ENCODE results near the gene USP24.

USP24 gene

GRCh38 chr1:55095095-55095494, 120.1 kb downstream of the USP24 start:
- DNase-seq (ENCODE audit: low read depth, low spot score), result no peak
- H3K27ac ChIP-seq, result no peak overlapping the region; the same call in 1 of the 2 replicates
- no peaks in the 10 kb centered on the region for H3K9me3 ChIP-seq (ENCODE audit: low read depth, low read length)
- no peak for TF ChIP-seq FOXP2 (optimal IDR thresholded peaks at IDR 0.05; ENCODE audit: control extremely low read depth, extremely low read length, insufficient read depth)
- no peak for TF ChIP-seq POLR2AphosphoS5 (IDR thresholded peaks at IDR 0.05; ENCODE audit: borderline replicate concordance, low read depth, low read length)
- no peak for TF ChIP-seq EZH2 (IDR thresholded peaks at IDR 0.05)
- no peak overlapping the region for H3K9ac ChIP-seq (ENCODE audit: insufficient read length)
- H3K36me3 ChIP-seq (ENCODE audit: insufficient read depth, low read length), result peaks cover 84% of the 10 kb centered on the region
- H3K4me3 ChIP-seq, result no peak overlapping the region

GRCh38 chr1:55092475-55092874, 122.7 kb downstream of the USP24 start:
- Histone ChIP-seq H3K27ac (no peak overlapping the region), H3K36me3 (ENCODE audit: insufficient read depth, low read length) (peaks cover 80% of the 10 kb centered on the region), H3K4me3 (no peak overlapping the region), H3K9me3 (ENCODE audit: low read depth, low read length) (no peaks in the 10 kb centered on the region), H3K9ac (ENCODE audit: insufficient read length) (no peak overlapping the region)
- DNase-seq (ENCODE audit: low read depth, low spot score), result no peak
- TF ChIP-seq FOXP2 (optimal IDR thresholded peaks at IDR 0.05; ENCODE audit: control extremely low read depth, extremely low read length, insufficient read depth) (no peak), POLR2AphosphoS5 (IDR thresholded peaks at IDR 0.05; ENCODE audit: borderline replicate concordance, low read depth, low read length) (no peak), EZH2 (IDR thresholded peaks at IDR 0.05) (no peak)

- no peak for DNase-seq (ENCODE audit: low read depth, low spot score)
- H3K27ac ChIP-seq, result no peak overlapping the region
- TF ChIP-seq POLR2AphosphoS5 (IDR thresholded peaks at IDR 0.05; ENCODE audit: borderline replicate concordance, low read depth, low read length) (no peak), EZH2 (IDR thresholded peaks at IDR 0.05) (no peak), FOXP2 (optimal IDR thresholded peaks at IDR 0.05; ENCODE audit: control extremely low read depth, extremely low read length, insufficient read depth) (no peak)
- H3K4me3 ChIP-seq, result no peak overlapping the region
- H3K9ac ChIP-seq (ENCODE audit: insufficient read length), result no peak overlapping the region
- H3K9me3 ChIP-seq (ENCODE audit: low read depth, low read length), result no peaks in the 10 kb centered on the region
- H3K36me3 ChIP-seq (ENCODE audit: insufficient read depth, low read length), result peaks cover 77% of the 10 kb centered on the region
Measured at GRCh38 chr1:55089683-55090082, 125.5 kb downstream of the USP24 start.

GRCh38 chr1:55088413-55088812, 126.8 kb downstream of the USP24 start:
- no peak overlapping the region for H3K4me3 ChIP-seq
- no peak for TF ChIP-seq POLR2AphosphoS5 (IDR thresholded peaks at IDR 0.05; ENCODE audit: borderline replicate concordance, low read depth, low read length)
- TF ChIP-seq EZH2 (IDR thresholded peaks at IDR 0.05), result no peak
- TF ChIP-seq FOXP2 (optimal IDR thresholded peaks at IDR 0.05; ENCODE audit: control extremely low read depth, extremely low read length, insufficient read depth), result no peak
- no peak overlapping the region for H3K27ac ChIP-seq
- no peaks in the 10 kb centered on the region for H3K9me3 ChIP-seq (ENCODE audit: low read depth, low read length)
- no peak overlapping the region for H3K9ac ChIP-seq (ENCODE audit: insufficient read length)
- H3K36me3 ChIP-seq (ENCODE audit: insufficient read depth, low read length), result peaks cover 80% of the 10 kb centered on the region
- DNase-seq (ENCODE audit: low read depth, low spot score), result no peak

- no peak overlapping the region for H3K27ac ChIP-seq
- H3K9me3 ChIP-seq (ENCODE audit: low read depth, low read length), result no peaks in the 10 kb centered on the region
- H3K4me3 ChIP-seq, result no peak overlapping the region
- no peak overlapping the region for H3K9ac ChIP-seq (ENCODE audit: insufficient read length)
- TF ChIP-seq POLR2AphosphoS5 (IDR thresholded peaks at IDR 0.05; ENCODE audit: borderline replicate concordance, low read depth, low read length), result no peak
- TF ChIP-seq FOXP2 (optimal IDR thresholded peaks at IDR 0.05; ENCODE audit: control extremely low read depth, extremely low read length, insufficient read depth), result no peak
- TF ChIP-seq EZH2 (IDR thresholded peaks at IDR 0.05), result no peak
- no peak for DNase-seq (ENCODE audit: low read depth, low spot score)
- H3K36me3 ChIP-seq (ENCODE audit: insufficient read depth, low read length), result peaks cover 77% of the 10 kb centered on the region
Measured at GRCh38 chr1:55087439-55087838, 127.7 kb downstream of the USP24 start.

- H3K27ac ChIP-seq, result no peak overlapping the region
- H3K4me3 ChIP-seq, result no peak overlapping the region
- H3K36me3 ChIP-seq (ENCODE audit: insufficient read depth, low read length), result peaks cover 78% of the 10 kb centered on the region
- no peak for TF ChIP-seq POLR2AphosphoS5 (IDR thresholded peaks at IDR 0.05; ENCODE audit: borderline replicate concordance, low read depth, low read length)
- no peak for TF ChIP-seq EZH2 (IDR thresholded peaks at IDR 0.05)
- TF ChIP-seq FOXP2 (optimal IDR thresholded peaks at IDR 0.05; ENCODE audit: control extremely low read depth, extremely low read length, insufficient read depth), result no peak
- H3K9ac ChIP-seq (ENCODE audit: insufficient read length), result no peak overlapping the region
- H3K9me3 ChIP-seq (ENCODE audit: low read depth, low read length), result no peaks in the 10 kb centered on the region
- DNase-seq (ENCODE audit: low read depth, low spot score), result no peak
Measured at GRCh38 chr1:55084257-55084656, 130.9 kb downstream of the USP24 start.

- Histone ChIP-seq H3K9me3 (ENCODE audit: low read depth, low read length) (no peaks in the 10 kb centered on the region), H3K9ac (ENCODE audit: insufficient read length) (no peak overlapping the region), H3K27ac (no peak overlapping the region), H3K4me3 (no peak overlapping the region), H3K36me3 (ENCODE audit: insufficient read depth, low read length) (peaks cover 74% of the 10 kb centered on the region)
- TF ChIP-seq EZH2 (IDR thresholded peaks at IDR 0.05), result no peak
- TF ChIP-seq FOXP2 (optimal IDR thresholded peaks at IDR 0.05; ENCODE audit: control extremely low read depth, extremely low read length, insufficient read depth), result no peak
- no peak for TF ChIP-seq POLR2AphosphoS5 (IDR thresholded peaks at IDR 0.05; ENCODE audit: borderline replicate concordance, low read depth, low read length)
- no peak for DNase-seq (ENCODE audit: low read depth, low spot score)
Measured at GRCh38 chr1:55081905-55082296, 133.3 kb downstream of the USP24 start.

- Histone ChIP-seq H3K4me3 (no peak overlapping the region), H3K9me3 (ENCODE audit: low read depth, low read length) (no peaks in the 10 kb centered on the region), H3K9ac (ENCODE audit: insufficient read length) (no peak overlapping the region), H3K27ac (no peak overlapping the region), H3K36me3 (ENCODE audit: insufficient read depth, low read length) (peaks cover 74% of the 10 kb centered on the region)
- no peak for DNase-seq (ENCODE audit: low read depth, low spot score)
- TF ChIP-seq EZH2 (IDR thresholded peaks at IDR 0.05) (no peak), POLR2AphosphoS5 (IDR thresholded peaks at IDR 0.05; ENCODE audit: borderline replicate concordance, low read depth, low read length) (no peak), FOXP2 (optimal IDR thresholded peaks at IDR 0.05; ENCODE audit: control extremely low read depth, extremely low read length, insufficient read depth) (no peak)
Measured at GRCh38 chr1:55081188-55081904, 133.8 kb downstream of the USP24 start.

GRCh38 chr1:55079651-55080050, 135.5 kb downstream of the USP24 start:
- no peak overlapping the region for H3K4me3 ChIP-seq
- peaks cover 66% of the 10 kb centered on the region for H3K36me3 ChIP-seq (ENCODE audit: insufficient read depth, low read length)
- no peak for TF ChIP-seq EZH2 (IDR thresholded peaks at IDR 0.05)
- H3K9me3 ChIP-seq (ENCODE audit: low read depth, low read length), result no peaks in the 10 kb centered on the region
- H3K9ac ChIP-seq (ENCODE audit: insufficient read length), result no peak overlapping the region
- H3K27ac ChIP-seq, result no peak overlapping the region
- DNase-seq (ENCODE audit: low read depth, low spot score), result no peak

All from SK-N-MC (cell line).